ELR (cell line): ENCODE measurements around the gene PML.

Source experiments
- DNase-seq: peaks from one replicate; pipeline ENCODE4 v3.0.0-alpha.2; 2015; ENCODE audit warnings: low read depth

Gene PML

DNA sequence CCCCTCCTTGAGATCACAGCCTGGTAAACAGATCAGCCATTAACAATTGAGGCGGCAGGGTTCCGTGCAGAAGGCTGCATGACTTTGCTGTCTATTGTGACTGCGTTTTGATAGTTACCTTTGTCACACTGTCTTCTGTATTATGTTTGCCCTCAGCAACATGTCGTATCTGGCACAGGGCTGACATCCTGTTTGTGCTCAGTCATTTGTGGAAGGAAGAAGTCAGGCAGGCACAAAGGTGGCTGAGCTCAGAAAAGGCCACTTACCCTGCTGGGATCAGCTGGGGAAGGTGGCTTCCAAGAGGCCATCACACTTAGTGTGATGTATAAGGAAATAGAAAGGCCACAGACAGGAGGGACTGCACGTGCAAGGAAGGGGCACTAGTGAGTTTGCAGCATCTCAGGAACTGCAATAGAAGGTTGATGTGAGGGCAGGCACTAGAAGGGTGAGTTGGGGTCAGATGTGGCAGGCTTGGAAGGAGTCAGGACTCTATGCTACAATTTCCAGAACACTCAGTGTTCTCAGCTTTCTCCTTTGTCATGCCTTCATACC, 13.4 kb downstream of the PML start:
- DNase-seq: no peak

DNA sequence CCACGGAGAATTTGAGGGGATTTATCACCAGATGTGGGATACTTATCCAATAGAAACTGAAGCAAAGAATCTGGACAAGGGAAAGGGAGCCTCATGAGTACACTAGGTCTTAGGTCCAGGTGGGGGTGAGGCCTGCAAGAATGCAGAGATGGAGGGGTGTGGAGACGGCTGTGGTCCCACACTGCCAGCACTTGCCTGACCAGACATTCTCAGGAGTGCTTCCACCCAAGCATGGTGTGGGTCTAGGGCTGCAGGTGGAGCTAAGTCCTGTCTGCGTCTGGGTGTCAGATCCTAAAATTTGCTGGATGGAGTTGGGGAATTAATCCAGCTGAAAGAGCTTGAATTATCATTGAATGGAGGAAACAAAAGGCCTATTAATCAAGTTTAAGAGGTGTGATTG, 14.4 kb downstream of the PML start:
- DNase-seq: no peak

DNA sequence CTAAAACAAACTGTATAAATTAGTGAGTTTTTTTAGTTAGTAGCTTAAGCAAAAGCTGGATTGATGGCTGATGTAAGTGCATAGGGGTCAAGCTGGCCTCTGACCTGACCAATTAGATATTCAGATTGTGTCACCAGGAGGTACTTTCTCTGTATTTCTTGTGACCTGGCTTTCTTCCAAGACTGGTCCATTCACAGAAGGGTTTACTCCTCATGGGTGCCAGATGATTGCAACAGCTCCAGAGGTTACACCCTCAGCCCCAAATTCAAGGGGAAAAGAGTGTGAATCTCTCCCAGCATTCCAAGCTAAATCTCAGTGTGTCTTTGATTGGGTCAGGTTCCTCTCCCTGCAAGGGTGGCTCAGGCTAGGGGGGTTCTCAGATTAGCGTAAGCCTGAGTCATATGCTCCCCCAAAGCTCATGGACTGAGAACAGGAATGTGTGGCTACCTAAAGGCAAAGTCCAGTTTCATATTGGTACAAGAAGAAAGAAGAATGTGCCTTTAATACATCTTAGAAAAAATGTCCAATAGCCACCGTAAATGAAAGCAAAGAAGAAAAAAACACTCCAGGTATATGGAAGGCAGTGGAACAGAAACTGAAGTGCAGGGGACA, 16.5 kb downstream of the PML start:
- no peak for DNase-seq

GRCh38 chr15:74011610-74012009, 17.1 kb downstream of the PML start:
- DNase-seq: no peak

GRCh38 chr15:74013374-74013894, 18.9 kb downstream of the PML start:
- no peak for DNase-seq

DNA sequence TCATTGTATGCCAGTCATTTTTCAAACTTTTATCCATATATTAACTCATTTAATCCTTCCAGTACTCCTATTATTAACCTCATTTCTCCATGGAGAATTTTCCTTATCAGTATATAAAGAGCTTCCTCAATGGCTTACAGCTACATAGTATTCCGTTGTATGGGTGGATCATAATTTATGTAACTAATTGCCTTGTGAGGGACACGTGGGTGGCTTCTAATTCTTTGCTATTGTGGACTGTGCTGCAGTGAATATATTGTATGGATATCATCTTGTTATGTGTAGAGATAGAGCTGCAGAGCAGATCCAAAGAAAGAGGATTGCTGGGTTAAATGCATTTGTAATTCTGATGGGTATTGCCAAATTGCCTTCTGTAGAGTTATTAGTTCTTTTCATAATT, 25.2 kb downstream of the PML start:
- DNase-seq: no peak

GRCh38 chr15:74022706-74023470, 28.4 kb downstream of the PML start:
- DNase-seq: no peak

GRCh38 chr15:74024687-74025086, 30.2 kb downstream of the PML start:
- DNase-seq: no peak

DNA sequence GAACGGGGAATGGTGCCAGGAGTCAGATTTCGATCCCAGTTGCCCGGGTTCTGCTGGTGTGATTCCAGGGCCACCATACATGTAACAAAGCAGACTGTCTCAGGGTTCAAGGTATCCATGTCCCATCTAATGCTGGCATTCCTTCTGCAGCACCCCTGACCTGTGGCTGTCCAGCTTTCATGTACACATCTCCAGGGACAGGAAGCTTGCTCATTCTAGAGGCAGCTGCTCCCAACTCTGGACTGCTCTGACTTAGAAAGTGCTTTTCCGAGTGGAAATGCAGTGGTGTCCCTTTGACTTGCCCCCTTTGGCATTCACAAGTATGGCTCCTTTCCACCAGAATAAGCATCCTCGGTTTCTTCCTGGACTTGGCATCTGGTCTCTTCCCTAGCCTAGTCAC, 30.9 kb downstream of the PML start:
- peak; percentile 48 for DNase-seq

- no peak for DNase-seq
These were observed 33.2 kb downstream of the PML start for GRCh38 chr15:74027688-74028087.

DNA sequence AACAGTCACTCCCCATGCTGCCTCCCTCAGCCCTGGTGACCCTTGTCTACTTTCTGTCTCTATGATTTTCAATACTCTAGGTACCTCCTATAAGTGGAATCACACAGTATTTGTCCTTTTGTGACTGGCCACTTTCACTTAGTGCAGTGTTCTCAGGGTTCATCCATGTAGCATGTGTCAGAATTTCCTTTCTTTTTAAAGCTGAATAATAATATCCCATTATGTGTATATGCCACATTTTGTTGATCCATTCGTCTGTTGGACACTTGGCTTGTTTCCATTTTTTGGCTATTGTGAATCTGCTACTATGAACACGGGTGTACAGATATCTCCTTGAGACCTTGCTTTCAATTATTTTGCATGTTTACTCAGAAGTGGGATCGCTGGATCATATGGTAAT, 34.1 kb downstream of the PML start:
- DNase-seq: no peak

DNA sequence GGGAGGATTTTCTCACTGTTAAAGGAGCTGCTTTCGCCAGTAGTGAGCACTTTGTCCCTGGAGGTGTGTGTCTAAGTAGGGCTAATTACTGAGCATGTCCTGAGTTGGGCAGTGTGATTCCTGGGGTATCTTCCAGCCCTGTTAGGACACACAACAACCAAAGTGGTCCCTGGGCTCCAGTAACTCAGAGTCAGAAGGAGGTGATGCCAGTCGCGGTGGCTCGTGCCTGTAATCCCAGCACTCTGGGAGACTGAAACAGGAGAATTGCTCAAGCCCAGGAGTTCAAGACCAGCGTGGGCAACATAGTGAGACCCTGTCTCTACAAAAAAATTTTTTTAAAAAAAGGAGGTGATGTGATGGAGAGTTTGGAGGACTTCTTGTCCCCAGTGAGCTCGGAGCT, 37.5 kb downstream of the PML start:
- DNase-seq: no peak

DNA sequence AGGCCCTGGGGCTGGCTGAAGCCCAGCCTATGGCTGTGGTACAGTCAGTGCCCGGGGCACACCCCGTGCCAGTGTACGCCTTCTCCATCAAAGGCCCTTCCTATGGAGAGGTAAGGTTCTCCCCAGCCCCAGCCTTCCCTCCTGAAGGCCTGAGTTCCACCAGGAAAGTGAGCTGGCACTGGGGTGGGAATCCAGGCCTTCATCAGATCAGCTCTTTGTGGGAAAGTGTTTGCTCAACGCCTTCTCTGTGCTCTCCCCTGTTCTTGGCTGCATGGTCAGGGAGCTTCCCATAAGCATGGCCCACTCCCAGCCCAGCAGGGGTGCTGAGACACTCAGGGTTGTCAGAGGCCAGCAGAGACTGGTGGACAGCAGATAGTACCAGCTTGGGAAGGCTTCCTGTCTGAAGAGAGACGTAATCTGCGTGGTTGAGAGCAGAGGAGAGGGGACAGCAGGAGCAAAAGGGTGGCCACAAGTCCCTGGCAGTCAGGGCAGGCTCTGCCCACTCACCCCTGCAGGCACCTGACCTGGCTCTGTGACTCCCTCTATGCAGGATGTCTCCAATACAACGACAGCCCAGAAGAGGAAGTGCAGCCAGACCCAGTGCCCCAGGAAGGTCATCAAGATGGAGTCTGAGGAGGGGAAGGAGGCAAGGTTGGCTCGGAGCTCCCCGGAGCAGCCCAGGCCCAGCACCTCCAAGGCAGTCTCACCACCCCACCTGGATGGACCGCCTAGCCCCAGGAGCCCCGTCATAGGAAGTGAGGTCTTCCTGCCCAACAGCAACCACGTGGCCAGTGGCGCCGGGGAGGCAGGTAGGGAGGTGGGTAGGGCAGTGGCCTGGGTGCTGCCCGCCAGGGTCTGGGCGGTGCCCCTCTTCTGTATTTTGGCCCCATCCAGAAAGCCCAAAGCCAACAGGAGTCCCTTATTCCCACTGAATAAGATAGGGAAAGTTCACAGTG, 38.4 kb downstream of the PML start:
- no peak for DNase-seq

- DNase-seq: no peak
These were observed 39.8 kb downstream of the PML start for GRCh38 chr15:74034206-74034755.

DNA sequence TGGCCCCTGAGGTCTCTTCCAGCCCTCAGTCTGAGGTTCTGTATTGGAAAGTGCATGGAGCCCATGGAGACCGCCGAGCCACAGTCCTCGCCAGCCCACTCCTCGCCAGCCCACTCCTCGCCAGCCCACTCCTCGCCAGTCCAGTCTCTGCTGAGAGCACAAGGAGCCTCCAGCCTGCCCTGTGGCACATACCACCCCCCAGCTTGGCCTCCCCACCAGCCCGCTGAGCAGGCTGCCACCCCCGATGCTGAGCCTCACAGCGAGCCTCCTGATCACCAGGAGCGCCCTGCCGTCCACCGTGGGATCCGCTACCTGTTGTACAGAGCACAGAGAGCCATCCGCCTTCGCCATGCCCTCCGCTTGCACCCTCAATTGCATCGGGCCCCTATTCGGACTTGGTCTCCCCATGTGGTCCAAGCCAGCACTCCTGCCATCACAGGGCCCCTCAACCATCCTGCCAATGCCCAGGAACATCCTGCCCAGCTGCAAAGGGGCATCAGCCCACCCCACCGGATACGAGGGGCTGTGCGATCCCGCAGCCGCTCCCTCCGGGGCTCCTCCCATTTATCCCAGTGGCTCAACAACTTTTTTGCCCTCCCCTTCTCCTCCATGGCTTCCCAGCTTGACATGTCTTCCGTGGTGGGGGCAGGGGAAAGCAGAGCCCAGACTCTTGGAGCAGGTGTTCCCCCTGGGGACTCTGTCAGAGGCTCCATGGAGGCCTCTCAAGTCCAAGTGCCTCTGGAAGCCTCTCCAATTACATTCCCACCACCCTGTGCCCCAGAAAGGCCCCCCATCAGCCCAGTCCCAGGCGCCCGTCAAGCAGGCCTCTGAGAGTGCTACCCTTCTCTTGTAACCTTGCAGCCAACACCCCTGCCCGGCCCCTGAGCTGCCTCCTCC, 40.9 kb downstream of the PML start:
- no peak for DNase-seq

DNA sequence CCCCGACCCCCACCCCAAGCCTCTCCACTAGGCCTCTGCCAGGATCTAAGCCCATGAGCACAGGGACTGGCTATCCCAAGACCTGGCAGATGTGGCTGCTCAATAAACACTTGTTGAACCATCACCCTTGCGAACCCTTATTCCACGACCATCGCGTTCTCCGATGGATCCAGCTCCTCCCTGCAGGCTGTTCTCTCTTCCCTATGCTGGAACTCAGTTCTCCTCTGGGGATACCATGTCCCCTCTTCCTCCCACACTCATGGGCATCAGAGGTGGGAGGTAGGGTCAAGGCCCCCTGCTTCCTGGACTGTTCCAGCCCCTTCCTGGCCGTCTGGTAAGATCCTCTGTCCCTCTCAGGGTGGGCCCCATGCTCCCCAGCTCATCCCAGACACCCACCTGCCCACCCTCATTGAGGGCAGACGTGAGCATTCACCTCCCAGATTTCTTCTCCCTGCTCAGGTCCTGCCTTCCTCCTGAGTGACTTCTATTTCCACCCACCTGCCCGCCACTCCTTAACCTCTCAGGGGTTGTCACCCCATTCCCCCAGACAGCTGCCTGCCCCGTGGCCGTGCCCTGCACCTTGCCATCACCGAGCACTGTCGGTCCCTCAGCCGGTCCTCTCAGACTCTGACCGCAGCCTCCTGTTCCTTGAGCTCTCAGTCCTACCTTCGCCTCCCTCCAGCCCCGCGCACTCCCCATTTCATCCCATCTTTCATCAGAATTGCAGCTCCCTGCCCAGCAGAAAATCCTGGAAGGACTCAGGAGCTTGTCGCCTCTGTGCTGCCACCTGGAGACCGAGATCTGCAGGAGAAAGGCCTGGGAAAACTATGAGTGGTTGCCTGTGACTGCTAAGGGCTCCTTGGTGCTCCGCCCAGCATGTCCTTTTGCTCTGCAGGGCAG, 42.0 kb downstream of the PML start:
- peak; percentile 68 for DNase-seq

GRCh38 chr15:74037171-74038117, 42.9 kb downstream of the PML start:
- no peak for DNase-seq
